Spleen (tissue), 11 donors: Measurements from ENCODE around the gene KRTAP10-8. TPM values are rescaled to one million over a fixed set of nuclear protein-coding genes. Genes with fewer than 3 reads are reported as not detected.

Experiments
- DNase-seq: peaks from one replicate; pipeline ENCODE4 v3.0.0-alpha.2; 2020
- H3K27ac ChIP-seq, 8 donors: fragments of 200-600 bp; sonication (generic) in 7 of 8; 1 replicate in 4 of 8; 2 replicates in 4 of 8; pipeline versions ENCODE4 v1.5.0 to v1.8.0; 2016 to 2021; ENCODE audit warnings: inconsistent platforms in 4 of 8, mild to moderate bottlenecking in 4 of 8, moderate library complexity in 1 of 8
- H3K27me3 ChIP-seq, 7 donors: fragments of 200-600 bp; sonication (generic) in 6 of 7; replicated peaks in 1 of 7; 1 replicate in 4 of 7; 2 replicates in 3 of 7; pipeline versions ENCODE4 v1.5.0 to v1.8.0; 2016 to 2021; ENCODE audit warnings: inconsistent platforms in 3 of 7, mild to moderate bottlenecking in 1 of 7
- H3K36me3 ChIP-seq, 6 donors: fragments of 200-600 bp; sonication (generic) in 5 of 6; 1 replicate in 4 of 6; 2 replicates in 2 of 6; pipeline versions ENCODE4 v1.5.0 to v1.8.0; 2016 to 2021; ENCODE audit warnings: inconsistent platforms in 2 of 6
- H3K4me1 ChIP-seq, 6 donors: fragments of 200-600 bp; sonication (generic) in 5 of 6; 1 replicate in 3 of 6; 2 replicates in 3 of 6; pipeline versions ENCODE4 v1.5.0 to v1.8.0; 2016 to 2021; ENCODE audit warnings: inconsistent platforms in 3 of 6
- H3K4me3 ChIP-seq, 8 donors: fragments of 200-600 bp; sonication (generic) in 7 of 8; 1 replicate in 4 of 8; 2 replicates in 4 of 8; pipeline versions ENCODE4 v1.5.0 to v1.8.0; 2016 to 2021; ENCODE audit warnings: inconsistent platforms in 4 of 8, mild to moderate bottlenecking in 4 of 8, moderate library complexity in 2 of 8
- H3K9me3 ChIP-seq, 8 donors: fragments of 200-600 bp; sonication (generic) in 7 of 8; 1 replicate in 4 of 8; 2 replicates in 4 of 8; pipeline versions ENCODE4 v1.5.0 to v1.8.0; 2016 to 2021; ENCODE audit warnings: inconsistent platforms in 4 of 8
- CTCF ChIP-seq, 11 experiments: fragments of 200-600 bp in 7 of 11; fragments of 450-650 bp in 4 of 11; sonication (generic) in 4 of 11; IDR thresholded peaks in 8 of 11; conservative IDR thresholded peaks in 3 of 11; 1 replicate in 7 of 11; 2 replicates in 4 of 11; pipeline versions ENCODE4 v1.4.0 to v1.8.0; 2016 to 2021; ENCODE audit warnings: antibody characterized with exemption in 11 of 11, inconsistent platforms in 4 of 11, mild to moderate bottlenecking in 1 of 11
- POLR2A ChIP-seq, 3 donors: fragments of 450-650 bp; IDR thresholded peaks; one replicate each; pipeline ENCODE4 v1.5.1; 2017; ENCODE audit warnings: antibody characterized with exemption in 3 of 3, mild to moderate bottlenecking in 1 of 3
- POLR2AphosphoS5 ChIP-seq, 3 donors: sonication (generic); formaldehyde crosslinking; IDR thresholded peaks; one replicate each; pipeline ENCODE4 v1.5.1; 2017; ENCODE audit warnings: antibody characterized with exemption in 3 of 3
- WGBS, 5 donors: extraction: QIAGEN DNeasy Blood & Tissue Kit in 3 of 5; methylation state at CpG; one replicate each; pipeline versions ENCODE4 v1.1.5 to v1.1.7; 2013 to 2018; 5-methylcytosine and 5-hydroxymethylcytosine counted together
- intact Hi-C: fragments of 100-400 bp; cut with DNase I; formaldehyde crosslinking; loops from one replicate; pipeline ENCODE4 v1.15.0; 2023; ENCODE audit warnings: low total_unique reads
- polyA plus RNA-seq, 3 donors: library from polyadenylated mRNA; stranded (reverse); fragments of 200-250 nt; gene quantifications; one replicate each; pipeline ENCODE4 v1.2.1, GENCODE V29; 2013
- total RNA-seq, 7 donors: library from RNA; depleted of rRNA in 3 of 7; stranded (reverse); fragments of >200 nt in 3 of 7; fragmentation: NEBNext Ultra II Directional in 4 of 7; extraction: Animal tissue kit (Norgen Biotek cat#: 25700) in 4 of 7; gene quantifications; one replicate each; pipeline versions ENCODE4 v1.1.0 to v1.2.1, GENCODE V29; 2016 to 2021
- donor health status: healthy with polysubstance abuse.
- donor health status: DM: no; HTN: no; CAD: no; lungs with moderate emphysema.
- donor health status: DM: no; HTN: no; CAD: no.
- donor health status: Bipolar disorder and iron deficiency.
- donor health status: healthy.
- donor health status: DM: no; HTN: no; CAD: no.
- donor health status: DM: yes; HTN: yes; CAD: no.

Gene KRTAP10-8
- total and polyA plus RNA-seq, 10 donors: not detected

GRCh38 chr21:44619886-44620285 is 8.0 kb downstream of the KRTAP10-8 start:
- intact Hi-C loops: no loop called here

GRCh38 chr21:44623575-44623974 is 11.7 kb downstream of the KRTAP10-8 start:
- H3K36me3 ChIP-seq: no peaks in the 10 kb centered on the region
- no peak for TF ChIP-seq POLR2AphosphoS5 (IDR thresholded peaks at IDR 0.05)
- TF ChIP-seq CTCF (IDR thresholded peaks at IDR 0.05 in 8 of 11, conservative IDR thresholded peaks at IDR 0.05 in 3 of 11): no peak
- TF ChIP-seq POLR2A (IDR thresholded peaks at IDR 0.05): no peak
- H3K4me1 ChIP-seq: peaks cover 0 to 26% (median 7%) of the 10 kb centered on the region in 6 donors
- intact Hi-C loops: no loop called here
- peaks cover 5 to 63% (median 48%) of the 10 kb centered on the region in 8 donors for H3K9me3 ChIP-seq
- DNase-seq: no peak
- no peak overlapping the region for H3K27ac ChIP-seq
- H3K27me3 ChIP-seq: peaks cover 0 to 25% (median 0%) of the 10 kb centered on the region in 7 donors
- H3K4me3 ChIP-seq: no peak overlapping the region

More at GRCh38 chr21:44619886-44620285, 8.0 kb downstream of the KRTAP10-8 start:
- H3K4me1 ChIP-seq: peaks cover 0 to 18% (median 5%) of the 10 kb centered on the region in 6 donors
- peaks cover 0 to 15% (median 0%) of the 10 kb centered on the region in 7 donors for H3K27me3 ChIP-seq
- H3K9me3 ChIP-seq: peaks cover 5 to 54% (median 44%) of the 10 kb centered on the region in 8 donors
- no peak overlapping the region for H3K4me3 ChIP-seq
- H3K27ac ChIP-seq: peak overlapping the region in 6 of 8 donors; percentile 48 to 84 (median 72)
- no peak for DNase-seq
- 87 to 94% (median 91%) methylated on average over 6 of the region's 6 CpGs for WGBS, 5 donors
- TF ChIP-seq POLR2AphosphoS5 (IDR thresholded peaks at IDR 0.05) (no peak), POLR2A (IDR thresholded peaks at IDR 0.05) (no peak), CTCF (IDR thresholded peaks at IDR 0.05 in 8 of 11, conservative IDR thresholded peaks at IDR 0.05 in 3 of 11) (no peak)
- no peaks in the 10 kb centered on the region for H3K36me3 ChIP-seq

DNA sequence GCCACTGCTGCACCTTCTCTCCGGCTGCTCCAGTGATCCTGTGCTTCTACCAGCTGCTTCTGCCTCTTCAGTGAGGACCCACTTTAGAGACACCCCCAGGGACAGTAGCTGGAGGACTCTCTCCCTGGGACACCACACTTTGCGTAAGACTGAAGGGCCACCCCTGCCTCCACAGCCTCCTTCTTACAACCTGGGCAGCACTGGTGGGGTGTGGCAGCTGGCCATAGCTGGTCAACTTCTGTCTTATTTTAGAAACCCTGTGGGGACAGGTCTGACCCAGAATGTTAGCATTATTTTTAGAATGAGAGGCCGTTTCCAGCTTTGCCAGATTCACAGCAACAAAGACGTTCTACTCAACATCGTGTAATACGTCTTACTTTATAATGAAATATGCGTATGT is 13.9 kb downstream of the KRTAP10-8 start:
- Histone ChIP-seq H3K36me3 (no peaks in the 10 kb centered on the region), H3K27ac (no peak overlapping the region)

DNA sequence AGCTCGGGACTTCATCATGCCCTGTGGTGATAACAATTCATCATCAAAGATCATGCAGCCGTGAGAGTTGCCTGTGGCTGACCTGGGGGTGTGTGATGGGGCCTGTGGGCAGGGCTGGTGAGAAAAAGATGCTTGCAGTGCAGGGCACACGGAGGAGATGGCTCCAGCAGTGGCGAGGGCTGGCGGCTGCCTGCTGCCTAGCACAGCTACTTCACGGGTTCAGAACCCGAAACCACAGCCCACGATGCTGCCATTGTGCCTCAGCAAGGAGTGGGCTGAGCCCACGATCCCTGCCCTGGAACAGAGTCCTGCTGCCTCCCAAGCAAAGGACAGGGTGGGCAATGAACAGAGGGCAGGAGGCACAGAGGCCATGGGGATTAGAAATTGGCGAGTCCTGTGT is 14.4 kb downstream of the KRTAP10-8 start:
- intact Hi-C loops: no loop called here
- peaks cover 5 to 64% (median 48%) of the 10 kb centered on the region in 8 donors for H3K9me3 ChIP-seq
- peaks cover 0 to 31% (median 0%) of the 10 kb centered on the region in 7 donors for H3K27me3 ChIP-seq
- TF ChIP-seq POLR2AphosphoS5 (IDR thresholded peaks at IDR 0.05): peak in 1 of 3 donors; percentile 21
- TF ChIP-seq CTCF (IDR thresholded peaks at IDR 0.05 in 8 of 11, conservative IDR thresholded peaks at IDR 0.05 in 3 of 11): no peak
- TF ChIP-seq POLR2A (IDR thresholded peaks at IDR 0.05): no peak
- no peak overlapping the region for H3K27ac ChIP-seq
- DNase-seq: peak; percentile 73
- peaks cover 0 to 17% (median 4%) of the 10 kb centered on the region in 6 donors for H3K4me1 ChIP-seq
- 64 to 71% (median 67%) methylated on average over 7 to 10 of the region's 10 CpGs for WGBS, 5 donors
- no peak overlapping the region for H3K4me3 ChIP-seq
- H3K36me3 ChIP-seq: no peaks in the 10 kb centered on the region

More for the DNA sequence above, 13.9 kb downstream of the KRTAP10-8 start:
- peaks cover 0 to 17% (median 4%) of the 10 kb centered on the region in 6 donors for H3K4me1 ChIP-seq
- no peak overlapping the region for H3K4me3 ChIP-seq
- no peak for DNase-seq
- peaks cover 5 to 64% (median 44%) of the 10 kb centered on the region in 8 donors for H3K9me3 ChIP-seq
- H3K27me3 ChIP-seq: peaks cover 0 to 31% (median 0%) of the 10 kb centered on the region in 7 donors
- WGBS, 5 donors: 87 to 93% (median 88%) methylated on average over 6 to 7 of the region's 7 CpGs
- intact Hi-C loops: no loop called here
- TF ChIP-seq POLR2AphosphoS5 (IDR thresholded peaks at IDR 0.05) (no peak), CTCF (IDR thresholded peaks at IDR 0.05 in 8 of 11, conservative IDR thresholded peaks at IDR 0.05 in 3 of 11) (no peak), POLR2A (IDR thresholded peaks at IDR 0.05) (no peak)
